Left ventricle myocardium inferior (tissue), 1 donor: ENCODE measurements around the gene FNDC3B. TPM values are rescaled to one million over a fixed set of nuclear protein-coding genes. Genes with fewer than 3 reads are reported as not detected.

Experiments
- DNase-seq: peaks from one replicate; pipeline ENCODE4 v3.0.0-alpha.2; 2020
- H3K27ac ChIP-seq: fragments of 200-600 bp; replicated peaks from 2 replicates; pipeline ENCODE4 v1.8.0; 2021
- H3K27me3 ChIP-seq: fragments of 200-600 bp; 2 replicates; pipeline ENCODE4 v1.8.0; 2021; ENCODE audit warnings: low read depth
- H3K36me3 ChIP-seq: fragments of 200-600 bp; 2 replicates; pipeline ENCODE4 v1.8.0; 2021
- H3K4me1 ChIP-seq: fragments of 200-600 bp; 2 replicates; pipeline ENCODE4 v1.8.0; 2021
- H3K4me3 ChIP-seq: fragments of 200-600 bp; 2 replicates; pipeline ENCODE4 v1.8.0; 2021; ENCODE audit warnings: mild to moderate bottlenecking, moderate library complexity
- H3K9me3 ChIP-seq: fragments of 200-600 bp; replicated peaks from 2 replicates; pipeline ENCODE4 v1.8.0; 2021
- CTCF ChIP-seq: fragments of 200-600 bp; IDR thresholded peaks from 2 replicates; pipeline ENCODE4 v1.8.0; 2021; ENCODE audit warnings: antibody characterized with exemption, mild to moderate bottlenecking, borderline replicate concordance
- intact Hi-C: fragments of 100-400 bp; cut with micrococcal nuclease; formaldehyde crosslinking; loops from one replicate; pipeline ENCODE4 v1.11.0; 2022
- total RNA-seq: library from RNA; stranded (reverse); fragmentation: NEBNext Ultra II Directional; extraction: Animal tissue kit (Norgen Biotek cat#: 25700); gene quantifications from one replicate; pipeline ENCODE4 v1.2.1, GENCODE V29; 2021
- donor health status: DM: no; HTN: yes; CAD: no; lungs with severe emphysema.

Gene FNDC3B
- total RNA-seq, 1 donor from 2014 or later: 75.7 TPM

- H3K36me3 ChIP-seq: no peaks in the 10 kb centered on the region
These were observed 58.2 kb downstream of the FNDC3B start for GRCh38 chr3:172097585-172097984.

GRCh38 chr3:172098698-172099494 lies 59.5 kb downstream of the FNDC3B start:
- H3K27me3 ChIP-seq: no peaks in the 10 kb centered on the region
- DNase-seq: no peak
- H3K4me1 ChIP-seq: peaks cover 97% of the 10 kb centered on the region
- TF ChIP-seq CTCF: no peak
- peak overlapping the region; percentile 67 for H3K27ac ChIP-seq
- H3K36me3 ChIP-seq: no peaks in the 10 kb centered on the region
- peak overlapping the region; percentile 10 for H3K4me3 ChIP-seq
- intact Hi-C loops: no loop called here
- H3K9me3 ChIP-seq: no peaks in the 10 kb centered on the region

More at GRCh38 chr3:172097585-172097984, 58.2 kb downstream of the FNDC3B start:
- DNase-seq: no peak
- peak overlapping the region; percentile 67 for H3K27ac ChIP-seq
- H3K4me3 ChIP-seq: no peak overlapping the region
- intact Hi-C loops: no loop called here
- H3K4me1 ChIP-seq: peaks cover 84% of the 10 kb centered on the region
- H3K27me3 ChIP-seq: no peaks in the 10 kb centered on the region
- TF ChIP-seq CTCF: no peak
- no peaks in the 10 kb centered on the region for H3K9me3 ChIP-seq

GRCh38 chr3:172099495-172099808 lies 60.1 kb downstream of the FNDC3B start:
- no peak for DNase-seq
- Histone ChIP-seq H3K27ac (peak overlapping the region; percentile 67), H3K9me3 (no peaks in the 10 kb centered on the region), H3K36me3 (no peaks in the 10 kb centered on the region), H3K4me3 (no peak overlapping the region), H3K27me3 (no peaks in the 10 kb centered on the region), H3K4me1 (peaks cover 100% of the 10 kb centered on the region)
- TF ChIP-seq CTCF: no peak
- intact Hi-C loops: no loop called here

GRCh38 chr3:172100482-172100881 lies 61.1 kb downstream of the FNDC3B start:
- peaks cover 100% of the 10 kb centered on the region for H3K4me1 ChIP-seq
- intact Hi-C loops: no loop called here

GRCh38 chr3:172101107-172101506 lies 61.7 kb downstream of the FNDC3B start:
- Histone ChIP-seq H3K27ac (no peak overlapping the region), H3K4me3 (no peak overlapping the region), H3K36me3 (no peaks in the 10 kb centered on the region), H3K4me1 (peaks cover 100% of the 10 kb centered on the region), H3K27me3 (no peaks in the 10 kb centered on the region), H3K9me3 (no peaks in the 10 kb centered on the region)
- intact Hi-C loops: no loop called here
- no peak for DNase-seq
- TF ChIP-seq CTCF: no peak

More at GRCh38 chr3:172100482-172100881, 61.1 kb downstream of the FNDC3B start:
- no peak overlapping the region for H3K27ac ChIP-seq
- no peaks in the 10 kb centered on the region for H3K27me3 ChIP-seq
- DNase-seq: no peak
- H3K36me3 ChIP-seq: no peaks in the 10 kb centered on the region
- no peaks in the 10 kb centered on the region for H3K9me3 ChIP-seq
- no peak overlapping the region for H3K4me3 ChIP-seq
- no peak for TF ChIP-seq CTCF
